Smooth muscle cell (in vitro differentiated cells): ENCODE results near the gene APC2. TPM values are rescaled to one million over a fixed set of nuclear protein-coding genes. Genes with fewer than 3 reads are reported as not detected.

ENCODE experiments used
- DNase-seq: peaks from one replicate; lab custom pipeline; 2025; ENCODE audit not compliant: unreplicated experiment; lab: John Stamatoyannopoulos, UW
- H2AFZ ChIP-seq: fragments of 200-600 bp; sonication (generic); 2 replicates; pipeline ENCODE4 v1.6.0; 2016; ENCODE audit warnings: antibody characterized with exemption, low read depth, mild to moderate bottlenecking
- H3F3A ChIP-seq: fragments of 200-600 bp; sonication (generic); 2 replicates; pipeline ENCODE4 v1.6.0; 2017; ENCODE audit warnings: antibody characterized with exemption, low read depth
- H3K27ac ChIP-seq: fragments of 200-600 bp; sonication (generic); 2 replicates; pipeline ENCODE4 v1.5.1; 2016; ENCODE audit warnings: low read depth, mild to moderate bottlenecking
- H3K27me3 ChIP-seq: fragments of 200-600 bp; sonication (generic); 2 replicates; pipeline ENCODE4 v1.6.1; 2016; ENCODE audit warnings: low read depth, mild to moderate bottlenecking
- H3K36me3 ChIP-seq: fragments of 200-600 bp; sonication (generic); 2 replicates; pipeline ENCODE4 v1.5.1; 2016; ENCODE audit warnings: low read depth
- H3K4me1 ChIP-seq: fragments of 200-600 bp; sonication (generic); 2 replicates; pipeline ENCODE4 v1.5.1; 2016; ENCODE audit warnings: low read depth
- H3K4me2 ChIP-seq: fragments of 200-600 bp; sonication (generic); 2 replicates; pipeline ENCODE4 v1.6.0; 2016; ENCODE audit warnings: mild to moderate bottlenecking
- H3K4me3 ChIP-seq: fragments of 200-600 bp; sonication (generic); 2 replicates; pipeline ENCODE4 v1.5.1; 2016; ENCODE audit warnings: mild to moderate bottlenecking
- H3K79me2 ChIP-seq: fragments of 200-600 bp; sonication (generic); 2 replicates; pipeline ENCODE4 v1.6.0; 2016; ENCODE audit warnings: low read depth, mild to moderate bottlenecking
- H3K9ac ChIP-seq: fragments of 200-600 bp; sonication (generic); 2 replicates; pipeline ENCODE4 v1.6.0; 2016; ENCODE audit warnings: low read depth
- H3K9me3 ChIP-seq: fragments of 200-600 bp; sonication (generic); replicated peaks from 2 replicates; pipeline ENCODE4 v1.5.1; 2016; ENCODE audit warnings: low read depth
- H4K20me1 ChIP-seq: fragments of 200-600 bp; sonication (generic); 2 replicates; pipeline ENCODE4 v1.6.0; 2016; ENCODE audit warnings: low read depth
- CTCF ChIP-seq: fragments of 200-600 bp; sonication (generic); IDR thresholded peaks from 2 replicates; pipeline ENCODE4 v1.5.1; 2017; ENCODE audit warnings: borderline replicate concordance, mild to moderate bottlenecking, antibody characterized with exemption; ENCODE audit not compliant: insufficient read depth, poor library complexity, severe bottlenecking
- WGBS: methylation state at CpG from one replicate; pipeline ENCODE4 v1.1.7; 2016; ENCODE audit warnings: low lambda C conversion rate; 5-methylcytosine and 5-hydroxymethylcytosine counted together
- polyA plus RNA-seq: library from polyadenylated mRNA; unstranded; fragments of >200 nt; fragmentation: Nextera tagmentation; extraction: Ambion mirVana; gene quantifications from 2 replicates; pipeline ENCODE4 v1.2.1, GENCODE V29; 2016
- total RNA-seq: library from RNA; depleted of rRNA; stranded (reverse); fragments of >200 nt; gene quantifications from 2 replicates; pipeline ENCODE4 v1.2.3, GENCODE V29; 2014

APC2 gene
- total and polyA plus RNA-seq, 2 experiments from 2014 or later, result 0.18 to 0.30 TPM

DNA sequence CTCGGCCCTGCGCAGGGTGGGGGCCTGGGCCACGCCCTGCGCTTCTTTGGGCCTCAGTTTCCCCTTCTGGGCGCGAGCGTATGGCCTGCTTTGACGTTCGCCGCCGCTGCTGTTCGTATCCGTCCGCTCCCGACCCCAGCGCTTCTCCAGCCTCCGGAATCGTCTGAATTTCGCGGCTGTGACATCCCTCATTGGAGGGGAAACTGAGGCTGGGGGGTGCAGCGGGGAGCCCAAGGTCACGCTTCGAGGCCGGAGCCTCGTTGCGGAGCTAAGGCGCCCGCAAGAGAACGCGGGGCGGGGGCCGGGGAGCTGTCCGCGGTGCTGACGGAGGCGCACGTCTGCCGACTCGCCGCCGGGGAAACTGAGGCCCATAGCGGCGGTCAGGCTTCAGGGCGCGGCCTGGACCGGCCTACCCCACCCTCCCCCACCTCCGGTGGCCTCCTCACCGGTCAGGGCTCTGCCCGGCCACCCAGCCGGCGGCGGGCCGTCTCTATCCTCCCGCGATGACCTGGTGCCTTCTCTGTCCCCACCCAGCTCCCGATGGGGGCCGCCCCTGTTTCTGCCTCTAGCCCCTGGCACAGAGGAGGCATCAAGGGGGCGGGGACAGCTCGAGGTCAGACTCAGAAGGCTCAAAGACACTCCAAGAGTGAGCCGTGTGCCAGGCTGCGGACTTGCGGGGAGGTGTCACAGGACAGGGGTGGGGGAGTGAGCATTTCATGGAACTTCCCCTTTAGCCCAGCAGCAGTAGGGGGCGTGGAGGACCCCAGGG is 3.0 kb upstream of the APC2 start:
- H3K27me3 ChIP-seq, result peaks cover 63% of the 10 kb centered on the region
- peaks cover 8% of the 10 kb centered on the region for H3K4me1 ChIP-seq
- peaks cover under 1% of the 10 kb centered on the region for H3K79me2 ChIP-seq
- H3F3A ChIP-seq, result peaks cover 17% of the 10 kb centered on the region
- DNase-seq, result no peak
- no peak overlapping the region for H2AFZ ChIP-seq
- no peak overlapping the region for H3K27ac ChIP-seq
- 13% methylated on average over 56 of the region's 63 CpGs for WGBS
- H3K9me3 ChIP-seq, result no peaks in the 10 kb centered on the region
- H3K36me3 ChIP-seq, result no peaks in the 10 kb centered on the region
- H4K20me1 ChIP-seq, result peaks cover 53% of the 10 kb centered on the region
- peak overlapping the region; percentile 86 for H3K4me2 ChIP-seq
- H3K4me3 ChIP-seq, result peak overlapping the region; percentile 52
- H3K9ac ChIP-seq, result no peak overlapping the region
- TF ChIP-seq CTCF, result no peak

GRCh38 chr19:1447504-1447903 is 2.4 kb upstream of the APC2 start:
- H3K27me3 ChIP-seq, result peaks cover 69% of the 10 kb centered on the region
- no peaks in the 10 kb centered on the region for H3K9me3 ChIP-seq
- 46% methylated on average over 4 of the region's 4 CpGs for WGBS
- H4K20me1 ChIP-seq, result peaks cover 47% of the 10 kb centered on the region
- H3K79me2 ChIP-seq, result no peaks in the 10 kb centered on the region
- H3K36me3 ChIP-seq, result no peaks in the 10 kb centered on the region
- DNase-seq, result no peak
- no peak overlapping the region for H3K4me3 ChIP-seq
- H3K9ac ChIP-seq, result no peak overlapping the region
- H3K27ac ChIP-seq, result no peak overlapping the region
- no peak overlapping the region for H2AFZ ChIP-seq
- H3K4me1 ChIP-seq, result peaks cover 12% of the 10 kb centered on the region
- peaks cover 11% of the 10 kb centered on the region for H3F3A ChIP-seq
- TF ChIP-seq CTCF, result no peak
- no peak overlapping the region for H3K4me2 ChIP-seq

- Histone ChIP-seq H4K20me1 (peaks cover 42% of the 10 kb centered on the region), H3K79me2 (no peaks in the 10 kb centered on the region), H3K4me1 (peaks cover 17% of the 10 kb centered on the region), H3K27me3 (peaks cover 73% of the 10 kb centered on the region), H3F3A (peaks cover 7% of the 10 kb centered on the region), H2AFZ (no peak overlapping the region), H3K4me2 (no peak overlapping the region), H3K4me3 (no peak overlapping the region), H3K9me3 (no peaks in the 10 kb centered on the region), H3K9ac (no peak overlapping the region), H3K36me3 (no peaks in the 10 kb centered on the region), H3K27ac (no peak overlapping the region)
- TF ChIP-seq CTCF, result no peak
- DNase-seq, result no peak
- 92% methylated on average over 6 of the region's 9 CpGs for WGBS
Observed at GRCh38 chr19:1447944-1448343, 2.0 kb upstream of the APC2 start.
